ENCODE data around the gene PROSER2. TPM values are rescaled to one million over a fixed set of nuclear protein-coding genes. Genes with fewer than 3 reads are reported as not detected.
A peak's percentile ranks its signal among the peaks of the same experiment; 100 is the strongest.

Gene PROSER2
- polyA plus RNA-seq, 1 donor (not counting 4 experiments of a cell fraction or from before 2014, with no cell fraction given) = 10.2 TPM

- H3K9ac ChIP-seq (ENCODE audit: control insufficient read depth, extremely low read depth, insufficient read depth, low read length) = peak overlapping the region; percentile 78
- dilution Hi-C loops (cut with MboI; ENCODE audit: extremely low pct_ligation_motif_present, low sequenced_read_pairs) = no loop called here
- H3K9me1 ChIP-seq (ENCODE audit: control insufficient read depth, extremely low read depth, insufficient read depth, low read length) = no peaks in the 10 kb centered on the region
- TF ChIP-seq CTCF (optimal IDR thresholded peaks at IDR 0.05 in 1 of 3, IDR thresholded peaks at IDR 0.05 in 1 of 3, conservative IDR thresholded peaks at IDR 0.05 in 1 of 3; ENCODE audit: extremely low read depth in 1 of 3, insufficient read depth in 2 of 3, low read length in 3 of 3) = no peak
- TF ChIP-seq EZH2 (IDR thresholded peaks at IDR 0.05; ENCODE audit: low read length) = no peak
- FAIRE-seq (no peak), DNase-seq (ENCODE audit: low read depth, low spot score) (no peak)
- H3K4me1 ChIP-seq (ENCODE audit: control insufficient read depth, extremely low read depth, insufficient read depth, low read length) = peaks cover 46% of the 10 kb centered on the region
- H3K79me2 ChIP-seq (ENCODE audit: control insufficient read depth, insufficient read depth, low read length) = no peaks in the 10 kb centered on the region
- H3K36me3 ChIP-seq (ENCODE audit: control insufficient read depth in 2 of 2, extremely low read depth in 1 of 2, insufficient read depth in 2 of 2, low read length in 2 of 2) = no peaks in the 10 kb centered on the region
- no peak overlapping the region for H3K4me3 ChIP-seq (ENCODE audit: control insufficient read depth in 2 of 3, extremely low read depth in 1 of 3, insufficient read depth in 2 of 3, low read depth in 1 of 3, low read length in 3 of 3)
- no peaks in the 10 kb centered on the region for H3K27me3 ChIP-seq (ENCODE audit: control insufficient read depth, extremely low read depth, insufficient read depth, low read length)
- H2AFZ ChIP-seq (ENCODE audit: control insufficient read depth, low read length) = no peak overlapping the region
- H4K20me1 ChIP-seq (ENCODE audit: control insufficient read depth, extremely low read depth, insufficient read depth, low read length) = no peaks in the 10 kb centered on the region
- no peaks in the 10 kb centered on the region for H3K9me3 ChIP-seq (ENCODE audit: control insufficient read depth, low read depth, low read length)
- peak overlapping the region; percentile 82 for H3K27ac ChIP-seq (ENCODE audit: control insufficient read depth, insufficient read depth, low read length)
- H3K4me2 ChIP-seq (ENCODE audit: control insufficient read depth, extremely low read depth, insufficient read depth, low read depth, low read length) = no peak overlapping the region
These were observed 53.2 kb downstream of the PROSER2 start for GRCh38 chr10:11876324-11876723.

GRCh38 chr10:11876805-11877590, 53.8 kb downstream of the PROSER2 start:
- Histone ChIP-seq H3K36me3 (ENCODE audit: control insufficient read depth in 2 of 2, extremely low read depth in 1 of 2, insufficient read depth in 2 of 2, low read length in 2 of 2) (no peaks in the 10 kb centered on the region), H3K27ac (ENCODE audit: control insufficient read depth, insufficient read depth, low read length) (peak overlapping the region; percentile 82), H3K27me3 (ENCODE audit: control insufficient read depth, extremely low read depth, insufficient read depth, low read length) (no peaks in the 10 kb centered on the region), H4K20me1 (ENCODE audit: control insufficient read depth, extremely low read depth, insufficient read depth, low read length) (no peaks in the 10 kb centered on the region), H3K79me2 (ENCODE audit: control insufficient read depth, insufficient read depth, low read length) (no peaks in the 10 kb centered on the region), H3K9me3 (ENCODE audit: control insufficient read depth, low read depth, low read length) (no peaks in the 10 kb centered on the region), H3K9ac (ENCODE audit: control insufficient read depth, extremely low read depth, insufficient read depth, low read length) (no peak overlapping the region), H3K4me3 (ENCODE audit: control insufficient read depth in 2 of 3, extremely low read depth in 1 of 3, insufficient read depth in 2 of 3, low read depth in 1 of 3, low read length in 3 of 3) (no peak overlapping the region), H2AFZ (ENCODE audit: control insufficient read depth, low read length) (no peak overlapping the region), H3K9me1 (ENCODE audit: control insufficient read depth, extremely low read depth, insufficient read depth, low read length) (no peaks in the 10 kb centered on the region), H3K4me1 (ENCODE audit: control insufficient read depth, extremely low read depth, insufficient read depth, low read length) (peaks cover 48% of the 10 kb centered on the region), H3K4me2 (ENCODE audit: control insufficient read depth, extremely low read depth, insufficient read depth, low read depth, low read length) (no peak overlapping the region)
- DNase-seq (ENCODE audit: low read depth, low spot score) (no peak), FAIRE-seq (no peak)
- no peak for TF ChIP-seq EZH2 (IDR thresholded peaks at IDR 0.05; ENCODE audit: low read length)
- TF ChIP-seq CTCF (optimal IDR thresholded peaks at IDR 0.05 in 1 of 3, IDR thresholded peaks at IDR 0.05 in 1 of 3, conservative IDR thresholded peaks at IDR 0.05 in 1 of 3; ENCODE audit: extremely low read depth in 1 of 3, insufficient read depth in 2 of 3, low read length in 3 of 3) = no peak
- dilution Hi-C loops (cut with MboI; ENCODE audit: extremely low pct_ligation_motif_present, low sequenced_read_pairs) = no loop called here
